ENCODE data around the gene CES4A.

CES4A gene

GRCh38 chr16:66945939-66946338 lies 42.5 kb upstream of the CES4A start:
- Mint-ChIP-seq H3K27me3 (ENCODE audit: low read depth, poor library complexity) (peaks cover 45% of the 10 kb centered on the region), H3K4me3 (no peak overlapping the region), H3K27ac (no peak overlapping the region), H3K9me3 (no peaks in the 10 kb centered on the region), H3K4me1 (peaks cover 33% of the 10 kb centered on the region), H3K36me3 (ENCODE audit: low read depth) (peaks cover 15% of the 10 kb centered on the region)
- TF ChIP-seq CTCF (IDR thresholded peaks at IDR 0.05): no peak
- no peak for DNase-seq

GRCh38 chr16:66946541-66946940 lies 41.8 kb upstream of the CES4A start:
- Mint-ChIP-seq H3K4me3 (no peak overlapping the region), H3K27me3 (ENCODE audit: low read depth, poor library complexity) (peaks cover 46% of the 10 kb centered on the region), H3K4me1 (peaks cover 33% of the 10 kb centered on the region), H3K36me3 (ENCODE audit: low read depth) (peaks cover 15% of the 10 kb centered on the region), H3K9me3 (peaks cover 4% of the 10 kb centered on the region), H3K27ac (no peak overlapping the region)
- no peak for TF ChIP-seq CTCF (IDR thresholded peaks at IDR 0.05)
- no peak for DNase-seq

- Mint-ChIP-seq H3K9me3 (peaks cover 8% of the 10 kb centered on the region), H3K4me1 (peaks cover 33% of the 10 kb centered on the region), H3K27me3 (ENCODE audit: low read depth, poor library complexity) (peaks cover 50% of the 10 kb centered on the region), H3K4me3 (no peak overlapping the region), H3K36me3 (ENCODE audit: low read depth) (peaks cover 13% of the 10 kb centered on the region), H3K27ac (no peak overlapping the region)
- no peak for DNase-seq
- no peak for TF ChIP-seq CTCF (IDR thresholded peaks at IDR 0.05)
Measured at GRCh38 chr16:66946974-66947301, 41.5 kb upstream of the CES4A start.

- peaks cover 55% of the 10 kb centered on the region for H3K27me3 Mint-ChIP-seq (ENCODE audit: low read depth, poor library complexity)
- peak; percentile 87 for DNase-seq
- no peak overlapping the region for H3K4me3 Mint-ChIP-seq
- peaks cover 8% of the 10 kb centered on the region for H3K36me3 Mint-ChIP-seq (ENCODE audit: low read depth)
- TF ChIP-seq CTCF (IDR thresholded peaks at IDR 0.05): peak; percentile 81
- H3K27ac Mint-ChIP-seq: no peak overlapping the region
- peaks cover 10% of the 10 kb centered on the region for H3K9me3 Mint-ChIP-seq
- H3K4me1 Mint-ChIP-seq: peaks cover 33% of the 10 kb centered on the region
Measured at GRCh38 chr16:66947302-66948065, 40.9 kb upstream of the CES4A start.

- H3K27me3 Mint-ChIP-seq (ENCODE audit: low read depth, poor library complexity): peaks cover 55% of the 10 kb centered on the region
- peak; percentile 32 for DNase-seq
- peaks cover 39% of the 10 kb centered on the region for H3K4me1 Mint-ChIP-seq
- H3K4me3 Mint-ChIP-seq: no peak overlapping the region
- H3K27ac Mint-ChIP-seq: no peak overlapping the region
- H3K36me3 Mint-ChIP-seq (ENCODE audit: low read depth): no peaks in the 10 kb centered on the region
- no peak for TF ChIP-seq CTCF (IDR thresholded peaks at IDR 0.05)
- peaks cover 10% of the 10 kb centered on the region for H3K9me3 Mint-ChIP-seq
Measured at GRCh38 chr16:66948134-66948836, 40.1 kb upstream of the CES4A start.
